Measurements from ENCODE around the gene STX4.

Gene STX4

GRCh38 chr16:31083556-31083955, 50.2 kb downstream of the STX4 start:
- no peaks in the 10 kb centered on the region for H3K27me3 ChIP-seq (ENCODE audit: insufficient read depth, low read depth, severe bottlenecking)
- H3K36me3 ChIP-seq: peaks cover 57% of the 10 kb centered on the region
- DNase-seq: no peak
- no peaks in the 10 kb centered on the region for H3K9me3 ChIP-seq (ENCODE audit: severe bottlenecking)
- H3K27ac ChIP-seq: no peak overlapping the region
- H3K4me3 ChIP-seq (ENCODE audit: low read depth, low read length): no peak overlapping the region
- no peak for TF ChIP-seq CTCF (IDR thresholded peaks at IDR 0.05; ENCODE audit: low read depth, low read length)

GRCh38 chr16:31083981-31084380, 50.6 kb downstream of the STX4 start:
- H3K27ac ChIP-seq: no peak overlapping the region
- H3K27me3 ChIP-seq (ENCODE audit: insufficient read depth, low read depth, severe bottlenecking): no peaks in the 10 kb centered on the region
- H3K36me3 ChIP-seq: peaks cover 55% of the 10 kb centered on the region
- TF ChIP-seq CTCF (IDR thresholded peaks at IDR 0.05; ENCODE audit: low read depth, low read length): no peak
- no peak for DNase-seq
- H3K4me3 ChIP-seq (ENCODE audit: low read depth, low read length): no peak overlapping the region
- H3K9me3 ChIP-seq (ENCODE audit: severe bottlenecking): no peaks in the 10 kb centered on the region

GRCh38 chr16:31084584-31085302, 51.4 kb downstream of the STX4 start:
- Histone ChIP-seq H3K9me3 (ENCODE audit: severe bottlenecking) (no peaks in the 10 kb centered on the region), H3K4me3 (ENCODE audit: low read depth, low read length) (no peak overlapping the region), H3K27me3 (ENCODE audit: insufficient read depth, low read depth, severe bottlenecking) (no peaks in the 10 kb centered on the region), H3K27ac (peak overlapping the region; percentile 39), H3K36me3 (peaks cover 55% of the 10 kb centered on the region)
- DNase-seq: peak; percentile 70
- no peak for TF ChIP-seq CTCF (IDR thresholded peaks at IDR 0.05; ENCODE audit: low read depth, low read length)

GRCh38 chr16:31085411-31085810, 52.1 kb downstream of the STX4 start:
- Histone ChIP-seq H3K4me3 (ENCODE audit: low read depth, low read length) (no peak overlapping the region), H3K36me3 (peaks cover 53% of the 10 kb centered on the region), H3K27ac (no peak overlapping the region), H3K9me3 (ENCODE audit: severe bottlenecking) (no peaks in the 10 kb centered on the region), H3K27me3 (ENCODE audit: insufficient read depth, low read depth, severe bottlenecking) (no peaks in the 10 kb centered on the region)
- TF ChIP-seq CTCF (IDR thresholded peaks at IDR 0.05; ENCODE audit: low read depth, low read length): no peak
- DNase-seq: no peak

GRCh38 chr16:31085873-31086628, 52.7 kb downstream of the STX4 start:
- Histone ChIP-seq H3K4me3 (ENCODE audit: low read depth, low read length) (no peak overlapping the region), H3K27ac (no peak overlapping the region; the same call in 1 of the 2 replicates), H3K36me3 (peaks cover 53% of the 10 kb centered on the region), H3K27me3 (ENCODE audit: insufficient read depth, low read depth, severe bottlenecking) (no peaks in the 10 kb centered on the region), H3K9me3 (ENCODE audit: severe bottlenecking) (no peaks in the 10 kb centered on the region)
- no peak for TF ChIP-seq CTCF (IDR thresholded peaks at IDR 0.05; ENCODE audit: low read depth, low read length)
- DNase-seq: no peak
